Adrenal gland (tissue), 5 donors: ENCODE measurements around the gene ZRANB3.

ENCODE experiments used
- CTCF ChIP-seq, 6 experiments: fragments of 450-650 bp in 4 of 6; fragments of 200-600 bp in 2 of 6; sonication (generic) in 1 of 6; IDR thresholded peaks; 1 replicate in 5 of 6; 2 replicates in 1 of 6; pipeline versions ENCODE4 v1.5.1 to v1.8.0; 2016 to 2021; ENCODE audit warnings: antibody characterized with exemption in 6 of 6, mild to moderate bottlenecking in 2 of 6, moderate library complexity in 1 of 6
- POLR2A ChIP-seq, 2 donors: fragments of 450-650 bp; IDR thresholded peaks; one replicate each; pipeline ENCODE4 v1.6.1; 2017; ENCODE audit warnings: antibody characterized with exemption in 2 of 2, mild to moderate bottlenecking in 2 of 2, moderate library complexity in 1 of 2
- donor health status: DM: no; HTN: no; CAD: no.

DNA sequence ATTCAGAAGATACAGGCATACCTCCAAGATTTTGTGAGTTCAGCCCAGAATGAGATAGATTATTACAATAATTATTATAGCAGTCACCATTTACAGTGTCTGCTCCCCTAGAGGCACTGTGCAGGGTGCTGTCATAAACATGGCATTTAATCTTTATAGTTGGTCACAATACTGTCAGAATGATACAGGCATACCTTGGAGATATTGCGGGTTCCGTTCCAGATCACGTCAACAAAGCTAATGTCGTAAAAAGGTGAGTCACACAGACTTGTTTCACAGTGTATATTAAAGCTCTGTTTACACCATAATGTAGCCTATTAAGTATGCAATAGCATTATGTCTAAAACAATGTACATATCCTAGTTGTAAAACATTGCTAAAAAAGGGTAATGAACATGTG is 45.6 kb downstream of the ZRANB3 start:
- TF ChIP-seq CTCF (IDR thresholded peaks at IDR 0.05) (no peak), POLR2A (IDR thresholded peaks at IDR 0.05) (no peak)
